Measurements from ENCODE around the gene KRT1.
"Not testable (repeated sequence)": the region's sequence is repeated elsewhere in the genome, so short reads cannot be mapped to it uniquely, and the experiment has no call there.

KRT1 gene

DNA sequence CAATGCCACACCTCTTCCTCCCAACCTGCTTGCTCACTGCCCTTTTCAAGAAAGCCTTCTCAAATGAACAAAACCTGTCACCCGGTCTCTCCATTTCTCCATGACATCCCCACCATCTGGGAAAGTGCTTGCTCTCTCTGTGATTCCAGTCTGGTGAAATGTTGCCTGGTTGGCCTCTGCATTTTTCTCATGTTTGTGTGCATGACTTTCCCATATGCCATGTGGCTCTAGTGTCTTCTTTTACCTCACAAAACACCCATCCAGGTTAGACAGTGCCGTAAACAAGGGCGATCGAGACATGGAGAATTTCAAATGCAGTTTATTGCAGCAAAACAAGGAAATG lies 5.8 kb downstream of the KRT1 start:
- no peak for DNase-seq (ENCODE audit: extremely low spot score)
- ChIA-PET CTCF (no interaction called here), POLR2A (no interaction called here)
- TF ChIP-seq ZNF384 (IDR thresholded peaks at IDR 0.05) (no peak), SUZ12 (IDR thresholded peaks at IDR 0.05) (no peak), HDGF (IDR thresholded peaks at IDR 0.05; ENCODE audit: borderline replicate concordance) (no peak), L3MBTL2 (conservative IDR thresholded peaks at IDR 0.05) (no peak), NFRKB (IDR thresholded peaks at IDR 0.05) (no peak), BHLHE40 (IDR thresholded peaks at IDR 0.05; ENCODE audit: borderline replicate concordance) (no peak)
- TF ChIP-seq, protein P1, sequence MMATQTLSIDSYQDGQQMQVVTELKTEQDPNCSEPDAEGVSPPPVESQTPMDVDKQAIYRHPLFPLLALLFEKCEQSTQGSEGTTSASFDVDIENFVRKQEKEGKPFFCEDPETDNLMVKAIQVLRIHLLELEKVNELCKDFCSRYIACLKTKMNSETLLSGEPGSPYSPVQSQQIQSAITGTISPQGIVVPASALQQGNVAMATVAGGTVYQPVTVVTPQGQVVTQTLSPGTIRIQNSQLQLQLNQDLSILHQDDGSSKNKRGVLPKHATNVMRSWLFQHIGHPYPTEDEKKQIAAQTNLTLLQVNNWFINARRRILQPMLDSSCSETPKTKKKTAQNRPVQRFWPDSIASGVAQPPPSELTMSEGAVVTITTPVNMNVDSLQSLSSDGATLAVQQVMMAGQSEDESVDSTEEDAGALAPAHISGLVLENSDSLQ (IDR thresholded peaks at IDR 0.05): no peak

- no peak for TF ChIP-seq FOXK2 (IDR thresholded peaks at IDR 0.05)
- TF ChIP-seq ZNF384 (IDR thresholded peaks at IDR 0.05): no peak
- TF ChIP-seq TARDBP (IDR thresholded peaks at IDR 0.05): no peak
- TF ChIP-seq CTBP1 (IDR thresholded peaks at IDR 0.05; ENCODE audit: borderline replicate concordance): no peak
- ChIA-PET POLR2A (no interaction called here), CTCF (no interaction called here)
- no peak for DNase-seq (ENCODE audit: extremely low spot score)
Observed at GRCh38 chr12:52673713-52674432, 6.3 kb downstream of the KRT1 start.

DNA sequence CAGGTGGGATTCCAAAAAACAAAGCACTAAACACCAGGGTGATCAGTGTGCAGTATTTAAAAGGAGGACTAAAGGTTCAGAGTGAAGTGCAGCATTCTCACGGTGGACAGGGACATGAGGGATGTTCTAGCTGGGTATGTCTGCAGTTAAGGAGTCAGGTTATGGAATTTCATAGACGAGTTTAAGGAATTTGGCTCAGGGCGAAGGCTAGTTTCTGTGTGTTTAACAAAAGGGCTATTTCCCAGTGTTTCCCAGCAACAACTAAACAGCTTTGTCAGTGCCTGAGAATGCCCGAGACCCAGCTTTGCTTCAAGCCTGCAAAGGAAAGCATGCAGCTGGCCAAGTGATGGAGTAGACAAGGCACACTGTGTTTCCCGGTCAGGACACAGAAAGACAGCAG lies 7.0 kb downstream of the KRT1 start:
- ChIA-PET POLR2A (no interaction called here), CTCF (interaction anchor here (0.9 kb wide), 1 partner anchor 10 kb away, joined by 3 read pairs; no protein-coding TSS in a partner anchor)
- TF ChIP-seq FOXA1 (IDR thresholded peaks at IDR 0.05): no peak
- no peak for TF ChIP-seq ELF4 (IDR thresholded peaks at IDR 0.05)
- no peak for TF ChIP-seq LEF1 (IDR thresholded peaks at IDR 0.05; ENCODE audit: borderline replicate concordance)
- TF ChIP-seq ARNT (IDR thresholded peaks at IDR 0.05): no peak
- TF ChIP-seq FOXM1 (IDR thresholded peaks at IDR 0.05; ENCODE audit: borderline replicate concordance): no peak
- no peak for TF ChIP-seq CTBP1 (IDR thresholded peaks at IDR 0.05; ENCODE audit: borderline replicate concordance)
- no peak for TF ChIP-seq ZNF384 (IDR thresholded peaks at IDR 0.05)
- TF ChIP-seq BHLHE40 (IDR thresholded peaks at IDR 0.05; ENCODE audit: borderline replicate concordance): no peak
- TF ChIP-seq L3MBTL2 (conservative IDR thresholded peaks at IDR 0.05): no peak
- no peak for TF ChIP-seq HDGF (IDR thresholded peaks at IDR 0.05; ENCODE audit: borderline replicate concordance)
- DNase-seq (ENCODE audit: extremely low spot score): no peak

DNA sequence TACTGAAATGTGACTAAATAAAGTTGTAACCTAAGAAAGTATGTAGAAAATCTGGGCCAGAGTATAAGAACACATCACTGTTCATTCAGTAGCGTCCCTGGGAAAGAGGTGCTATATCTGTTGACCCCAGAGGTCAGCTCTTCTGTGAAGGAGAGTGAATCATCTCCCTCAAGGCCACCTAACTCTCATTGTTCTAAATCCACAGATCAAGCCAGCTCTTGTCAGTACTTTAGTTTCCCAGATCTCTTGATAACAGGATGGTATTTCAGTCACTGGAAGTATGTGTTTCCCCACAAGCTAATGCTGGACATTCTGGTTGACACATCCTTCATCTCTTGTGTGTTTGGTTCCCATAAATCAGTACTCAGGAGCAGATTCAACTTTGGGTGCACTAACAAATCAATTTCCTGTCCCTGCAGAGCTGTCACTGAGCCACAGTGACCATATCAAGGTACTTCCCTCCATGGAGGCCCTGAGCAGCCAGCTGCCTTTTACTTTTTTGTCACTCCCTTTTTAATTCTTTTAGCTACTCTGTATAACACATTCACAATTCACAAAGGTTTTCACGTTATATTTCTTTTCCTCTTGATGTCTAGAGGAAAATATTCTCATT lies 7.8 kb downstream of the KRT1 start:
- TF ChIP-seq ZNF384 (IDR thresholded peaks at IDR 0.05) (no peak), ELF4 (IDR thresholded peaks at IDR 0.05) (no peak), TARDBP (IDR thresholded peaks at IDR 0.05) (no peak), FOXM1 (IDR thresholded peaks at IDR 0.05; ENCODE audit: borderline replicate concordance) (no peak), CTBP1 (IDR thresholded peaks at IDR 0.05; ENCODE audit: borderline replicate concordance) (no peak), LEF1 (IDR thresholded peaks at IDR 0.05; ENCODE audit: borderline replicate concordance) (no peak), HDGF (IDR thresholded peaks at IDR 0.05; ENCODE audit: borderline replicate concordance) (no peak), FOXK2 (IDR thresholded peaks at IDR 0.05) (no peak), L3MBTL2 (conservative IDR thresholded peaks at IDR 0.05) (no peak), FOXA1 (IDR thresholded peaks at IDR 0.05) (no peak), SP1 (IDR thresholded peaks at IDR 0.05) (no peak), BHLHE40 (IDR thresholded peaks at IDR 0.05; ENCODE audit: borderline replicate concordance) (no peak), ARNT (IDR thresholded peaks at IDR 0.05) (no peak), SUZ12 (IDR thresholded peaks at IDR 0.05) (no peak), NFRKB (IDR thresholded peaks at IDR 0.05) (no peak)
- TF ChIP-seq, protein P1 (IDR thresholded peaks at IDR 0.05): no peak
- POLR2A ChIA-PET: no interaction called here
- CTCF ChIA-PET: interaction anchor here (0.9 kb wide), 1 partner anchor 9 kb away, joined by 3 read pairs; no protein-coding TSS in a partner anchor
- no peak for DNase-seq (ENCODE audit: extremely low spot score)

DNA sequence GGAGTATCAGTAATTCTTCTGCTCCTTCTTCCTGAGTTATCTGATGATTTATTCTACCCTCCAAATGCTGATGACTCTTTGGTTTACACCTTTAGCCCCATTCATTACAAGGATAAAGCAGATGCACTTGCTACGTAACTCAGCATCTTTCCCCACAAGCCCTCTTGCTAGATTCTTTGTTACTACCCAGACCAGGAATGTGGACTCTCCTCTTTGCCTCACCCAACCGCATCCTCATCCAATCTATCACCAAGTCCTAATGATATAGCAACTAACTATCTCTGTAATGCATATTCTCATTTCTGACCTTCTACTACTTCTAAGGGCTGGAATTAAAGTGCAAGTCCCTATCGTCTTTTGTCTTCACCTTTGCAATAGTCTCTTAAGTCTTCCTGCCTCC lies 9.2 kb downstream of the KRT1 start:
- DNase-seq (ENCODE audit: extremely low spot score): no peak
- CTCF ChIA-PET: no interaction called here
- POLR2A ChIA-PET: no interaction called here
- TF ChIP-seq ZNF384 (IDR thresholded peaks at IDR 0.05) (no peak), SP1 (IDR thresholded peaks at IDR 0.05) (no peak), FOXM1 (IDR thresholded peaks at IDR 0.05; ENCODE audit: borderline replicate concordance) (no peak), TARDBP (IDR thresholded peaks at IDR 0.05) (no peak), ARNT (IDR thresholded peaks at IDR 0.05) (no peak), FOXK2 (IDR thresholded peaks at IDR 0.05) (no peak), SUZ12 (IDR thresholded peaks at IDR 0.05) (no peak), CTBP1 (IDR thresholded peaks at IDR 0.05; ENCODE audit: borderline replicate concordance) (no peak), ELF4 (IDR thresholded peaks at IDR 0.05) (no peak), FOXA1 (IDR thresholded peaks at IDR 0.05) (no peak), LEF1 (IDR thresholded peaks at IDR 0.05; ENCODE audit: borderline replicate concordance) (no peak), NFRKB (IDR thresholded peaks at IDR 0.05) (no peak), HDGF (IDR thresholded peaks at IDR 0.05; ENCODE audit: borderline replicate concordance) (no peak), L3MBTL2 (conservative IDR thresholded peaks at IDR 0.05) (no peak), BHLHE40 (IDR thresholded peaks at IDR 0.05; ENCODE audit: borderline replicate concordance) (no peak)
- TF ChIP-seq, protein P1 (IDR thresholded peaks at IDR 0.05): no peak

GRCh38 chr12:52670506-52670905 lies 9.7 kb downstream of the KRT1 start:
- ChIA-PET POLR2A (no interaction called here), CTCF (no interaction called here)
- TF ChIP-seq ARNT (IDR thresholded peaks at IDR 0.05) (no peak), SP1 (IDR thresholded peaks at IDR 0.05) (no peak), CTBP1 (IDR thresholded peaks at IDR 0.05; ENCODE audit: borderline replicate concordance) (no peak)
- DNase-seq (ENCODE audit: extremely low spot score): no peak

GRCh38 chr12:52669941-52670340 lies 10.3 kb downstream of the KRT1 start:
- DNase-seq (ENCODE audit: extremely low spot score); POLR2A ChIA-PET; CTCF ChIA-PET: not testable (repeated sequence)
